Pulmonary artery endothelial cell (primary cell): ENCODE measurements around the gene MAPK8IP2. TPM values are rescaled to one million over a fixed set of nuclear protein-coding genes. Genes with fewer than 3 reads are reported as not detected.
"Not testable (repeated sequence)": the region's sequence is repeated elsewhere in the genome, so short reads cannot be mapped to it uniquely, and the experiment has no call there.

Experiments
- DNase-seq: peaks from one replicate; pipeline ENCODE4 v3.0.0-alpha.2; 2011; ENCODE audit warnings: low read depth, low spot score
- total RNA-seq: library from RNA; depleted of rRNA; stranded (reverse); fragments of >200 nt; gene quantifications from 2 replicates; pipeline ENCODE4 v1.2.3, GENCODE V29; 2014

Gene MAPK8IP2
- total RNA-seq, 1 donor from 2014 or later: 0.13 TPM

DNA sequence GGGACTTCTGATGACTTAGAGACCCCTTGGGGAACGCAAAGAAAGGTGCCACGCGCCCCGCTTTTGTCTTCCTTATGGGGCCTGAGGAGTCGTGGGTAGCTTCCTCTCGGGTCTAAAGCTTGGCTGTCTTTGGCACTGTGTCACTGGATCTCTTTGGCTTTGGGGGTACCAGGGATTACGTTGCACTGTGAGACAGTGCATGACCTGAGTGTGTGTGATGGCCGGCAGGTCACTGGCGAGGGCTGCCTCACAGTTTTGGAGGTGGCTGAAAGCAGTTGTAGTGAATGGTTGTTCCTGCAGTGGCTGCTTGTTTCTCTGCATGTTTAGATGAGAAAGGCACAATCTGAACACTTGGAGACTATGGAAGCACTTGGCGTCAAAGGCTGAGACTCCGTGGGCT lies 33.2 kb downstream of the MAPK8IP2 start:
- no peak for DNase-seq

- no peak for DNase-seq
These were observed 35.0 kb downstream of the MAPK8IP2 start for GRCh38 chr22:50635591-50635990.

GRCh38 chr22:50640296-50640695 lies 39.7 kb downstream of the MAPK8IP2 start:
- not testable (repeated sequence) for DNase-seq

DNA sequence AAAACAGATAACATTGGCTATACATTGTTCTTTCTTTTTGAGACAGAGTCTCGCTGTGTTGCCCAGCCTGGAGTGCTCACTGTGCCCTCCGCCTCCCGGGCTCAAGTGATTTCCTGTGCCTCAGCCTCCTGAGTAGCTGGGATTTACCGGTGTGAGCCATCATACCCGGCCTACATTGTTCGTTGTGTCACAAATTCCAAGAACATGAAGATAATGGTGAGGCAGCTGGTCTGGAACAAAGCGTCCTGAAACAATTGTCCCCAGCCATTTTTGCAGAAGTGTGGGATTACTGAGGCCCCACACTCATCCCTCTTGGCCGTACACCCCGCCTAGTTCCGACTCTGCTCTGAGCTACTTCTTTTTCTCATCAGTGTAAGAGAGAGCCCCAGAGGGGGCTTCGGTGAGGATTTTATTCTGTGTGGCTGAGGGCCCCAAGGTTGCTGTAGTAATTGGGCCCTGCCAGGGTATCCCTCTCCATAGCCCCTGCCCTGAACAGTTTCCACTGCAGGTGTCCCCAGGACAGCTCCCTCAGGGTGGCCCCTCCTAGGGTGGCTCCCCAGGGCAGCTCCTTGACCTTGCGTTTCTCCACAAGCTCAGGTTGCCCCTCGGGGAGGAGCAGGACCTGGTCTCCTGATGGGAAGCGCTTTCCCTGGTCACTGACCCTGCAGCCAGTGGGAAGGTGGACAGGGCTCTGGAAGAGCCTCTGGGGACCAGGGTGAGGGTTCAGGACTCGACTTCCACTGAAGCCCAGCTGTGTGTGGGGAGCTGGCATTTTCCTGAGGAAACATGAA lies 40.5 kb downstream of the MAPK8IP2 start:
- DNase-seq: no peak

DNA sequence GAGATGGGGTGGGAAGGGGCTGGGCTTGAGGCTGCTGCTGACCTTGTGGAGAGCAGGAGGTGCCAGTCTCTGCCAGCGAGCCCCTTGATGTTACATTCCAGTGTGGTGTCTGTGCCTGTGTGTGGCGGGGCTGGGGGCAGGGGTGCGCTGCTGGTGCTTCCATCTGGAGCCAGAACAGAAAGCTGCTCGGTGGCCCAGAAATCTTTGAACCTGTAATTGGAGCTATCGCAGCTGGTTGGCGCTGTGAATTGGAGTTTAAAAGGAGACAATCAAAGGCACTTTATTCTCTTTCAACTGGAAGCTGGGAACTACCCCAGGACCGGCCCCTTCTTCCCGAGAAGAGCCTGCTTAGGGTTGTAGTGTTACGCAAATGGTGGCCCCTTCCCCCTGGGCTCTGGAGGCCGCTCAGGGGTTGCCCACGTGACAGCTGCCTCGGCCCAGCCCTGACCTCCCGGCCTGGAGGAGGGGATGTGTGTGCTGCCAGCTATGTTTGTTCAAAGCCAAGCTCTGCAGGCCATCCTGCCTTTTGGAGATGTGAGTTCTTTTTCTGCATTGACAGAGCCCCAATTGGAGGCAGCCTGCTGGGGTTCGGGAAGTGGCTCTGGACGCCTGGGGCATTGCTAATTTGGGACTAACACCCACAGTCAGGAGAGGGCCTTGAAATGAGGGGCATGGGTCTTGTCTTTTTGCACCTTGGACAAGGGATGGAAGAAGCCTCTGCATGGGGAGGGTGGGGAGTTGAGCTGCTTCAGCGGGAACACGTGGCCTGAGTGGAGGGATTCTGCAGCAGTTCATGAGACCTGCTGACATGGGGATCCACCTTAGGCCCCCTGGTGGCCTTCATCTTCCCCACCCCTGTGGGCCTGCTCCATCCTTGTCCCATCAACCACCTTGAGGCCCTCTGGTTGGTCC lies 41.4 kb downstream of the MAPK8IP2 start:
- no peak for DNase-seq

DNA sequence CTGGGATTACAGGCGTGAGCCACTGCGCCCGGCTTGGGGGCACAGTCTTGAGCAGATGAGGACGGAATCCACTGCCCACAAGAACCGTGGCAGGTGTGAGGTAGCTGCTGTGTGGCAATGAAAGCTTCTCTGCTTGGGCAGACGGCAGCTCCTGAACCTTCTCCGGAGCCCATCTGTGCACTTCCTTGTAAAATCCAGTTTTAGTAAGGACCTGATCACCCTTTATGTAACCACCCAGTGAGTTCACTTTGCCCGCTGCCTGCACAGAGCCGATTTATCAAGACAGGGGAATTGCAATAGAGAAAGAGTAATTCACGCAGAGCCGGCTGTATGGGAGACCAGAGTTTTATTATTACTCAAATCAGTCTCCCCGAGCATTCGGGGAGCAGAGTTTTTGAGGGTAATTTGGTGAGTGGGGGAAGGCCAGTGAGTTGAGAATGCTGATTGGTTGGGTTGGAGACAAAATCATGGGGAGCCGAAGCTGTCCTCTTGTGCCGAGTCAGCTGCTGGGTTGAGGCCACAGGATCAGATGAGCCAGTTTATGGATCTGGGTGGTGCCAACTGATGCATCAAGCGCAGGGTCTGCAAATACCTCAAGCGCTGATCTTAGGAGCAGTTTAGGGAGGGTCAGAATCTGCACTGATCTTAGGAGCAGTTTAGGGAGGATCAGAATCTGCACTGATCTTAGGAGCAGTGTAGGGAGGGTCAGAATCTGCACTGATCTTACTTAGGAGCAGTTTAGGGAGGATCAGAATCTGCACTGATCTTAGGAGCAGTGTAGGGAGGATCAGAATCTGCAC lies 42.6 kb downstream of the MAPK8IP2 start:
- not testable (repeated sequence) for DNase-seq

DNA sequence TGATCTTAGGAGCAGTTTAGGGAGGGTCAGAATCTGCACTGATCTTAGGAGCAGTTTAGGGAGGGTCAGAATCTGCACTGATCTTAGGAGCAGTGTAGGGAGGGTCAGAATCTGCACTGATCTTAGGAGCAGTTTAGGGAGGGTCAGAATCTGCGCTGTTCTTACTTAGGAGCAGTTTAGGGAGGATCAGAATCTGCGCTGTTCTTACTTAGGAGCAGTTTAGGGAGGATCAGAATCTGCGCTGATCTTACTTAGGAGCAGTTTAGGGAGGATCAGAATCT lies 43.2 kb downstream of the MAPK8IP2 start:
- not testable (repeated sequence) for DNase-seq

GRCh38 chr22:50653256-50653655 lies 52.7 kb downstream of the MAPK8IP2 start:
- DNase-seq: no peak

GRCh38 chr22:50654664-50655063 lies 54.1 kb downstream of the MAPK8IP2 start:
- DNase-seq: not testable (repeated sequence)

DNA sequence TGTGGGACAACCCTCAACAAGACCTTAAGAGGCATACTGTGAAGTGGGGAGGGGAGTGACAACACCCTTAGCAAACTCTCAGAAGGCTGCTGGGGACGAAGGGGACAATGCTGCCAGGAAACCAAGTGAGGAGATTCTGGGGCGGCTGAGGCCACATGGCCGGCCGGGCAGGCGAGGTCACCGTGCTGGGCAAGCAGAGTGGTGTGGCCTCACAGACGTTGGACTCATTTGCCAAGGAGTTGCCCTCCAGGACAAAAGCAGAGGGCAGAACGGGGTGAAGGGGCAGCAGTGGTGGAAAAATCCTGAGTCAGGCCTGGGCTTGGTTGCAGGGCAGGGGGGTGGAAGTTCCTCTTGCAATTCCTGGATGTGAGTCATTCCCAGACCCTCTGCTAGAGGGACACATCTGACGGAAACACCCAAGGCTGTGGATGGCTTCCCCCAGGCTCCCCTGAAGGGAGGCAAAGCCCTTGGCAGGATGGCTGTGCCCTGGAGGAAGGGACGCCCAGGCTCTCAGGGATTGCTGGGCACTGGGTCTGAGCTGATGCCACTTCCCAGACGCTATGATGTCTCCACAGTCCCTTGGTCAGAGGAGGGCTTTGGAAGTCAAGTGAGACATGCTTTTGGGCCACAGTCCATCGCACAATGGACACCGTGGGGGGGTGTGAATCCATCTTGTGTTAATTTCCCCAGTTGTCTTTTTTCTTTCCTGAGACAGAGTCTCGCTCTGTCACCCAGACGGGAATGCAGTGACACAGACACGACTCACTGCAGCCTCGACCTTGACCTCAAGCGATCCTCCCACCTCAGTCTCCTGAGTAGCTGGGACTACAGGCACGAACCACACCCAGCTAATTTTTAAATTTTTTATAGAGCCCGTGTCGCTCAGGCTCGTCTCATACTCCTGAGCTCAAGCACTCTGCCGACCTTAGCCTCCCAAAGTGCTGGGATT lies 55.8 kb downstream of the MAPK8IP2 start:
- DNase-seq: peak; percentile 80

GRCh38 chr22:50657925-50658324 lies 57.3 kb downstream of the MAPK8IP2 start:
- DNase-seq: no peak

- not testable (repeated sequence) for DNase-seq
These were observed 59.1 kb downstream of the MAPK8IP2 start for GRCh38 chr22:50659711-50660110.

- no peak for DNase-seq
These were observed 59.7 kb downstream of the MAPK8IP2 start for GRCh38 chr22:50660306-50660705.

Other genes starting within 250 kb of the MAPK8IP2 start
- 42.0 and 58.1 TPM in 2 replicates for gene SBF1, start 125.8 kb upstream of the MAPK8IP2 start, total RNA-seq
- 0.18 and 0.20 TPM in 2 replicates for gene ADM2, start 119.2 kb upstream of the MAPK8IP2 start, total RNA-seq
- gene MIOX, start 113.9 kb upstream of the MAPK8IP2 start, total RNA-seq: not detected in 2 replicates
- gene LMF2, start 93.1 kb upstream of the MAPK8IP2 start, total RNA-seq: 29.5 and 33.4 TPM in 2 replicates
- gene NCAPH2, start 92.6 kb upstream of the MAPK8IP2 start, total RNA-seq: 32.1 and 47.6 TPM in 2 replicates
- gene SCO2, start 75.2 kb upstream of the MAPK8IP2 start, total RNA-seq: 1.8 and 2.3 TPM in 2 replicates
- 11.3 and 14.4 TPM in 2 replicates for gene TYMP, start 70.8 kb upstream of the MAPK8IP2 start, total RNA-seq
- gene KLHDC7B, start 54.9 kb upstream of the MAPK8IP2 start, total RNA-seq: not detected in 2 replicates
- not detected in 2 replicates for gene SYCE3, start 37.9 kb upstream of the MAPK8IP2 start, total RNA-seq
- 0.92 and 2.7 TPM in 2 replicates for gene CPT1B, start 22.4 kb upstream of the MAPK8IP2 start, total RNA-seq
- 25.3 and 27.5 TPM in 2 replicates for gene CHKB, start 17.9 kb upstream of the MAPK8IP2 start, total RNA-seq
- 11.2 and 13.1 TPM in 2 replicates for gene ARSA, start 27.4 kb downstream of the MAPK8IP2 start, total RNA-seq
- gene SHANK3, start 72.0 kb downstream of the MAPK8IP2 start, total RNA-seq: 12.2 and 15.1 TPM in 2 replicates
- gene ACR, start 137.4 kb downstream of the MAPK8IP2 start, total RNA-seq: 0.13 TPM in 1 of 2 replicates, not detected in the other
- 6.5 and 6.9 TPM in 2 replicates for gene RABL2B, start 182.8 kb downstream of the MAPK8IP2 start, total RNA-seq